ENCODE data around the gene SH3PXD2A.
A peak's percentile ranks its signal among the peaks of the same experiment; 100 is the strongest.

SH3PXD2A gene

DNA sequence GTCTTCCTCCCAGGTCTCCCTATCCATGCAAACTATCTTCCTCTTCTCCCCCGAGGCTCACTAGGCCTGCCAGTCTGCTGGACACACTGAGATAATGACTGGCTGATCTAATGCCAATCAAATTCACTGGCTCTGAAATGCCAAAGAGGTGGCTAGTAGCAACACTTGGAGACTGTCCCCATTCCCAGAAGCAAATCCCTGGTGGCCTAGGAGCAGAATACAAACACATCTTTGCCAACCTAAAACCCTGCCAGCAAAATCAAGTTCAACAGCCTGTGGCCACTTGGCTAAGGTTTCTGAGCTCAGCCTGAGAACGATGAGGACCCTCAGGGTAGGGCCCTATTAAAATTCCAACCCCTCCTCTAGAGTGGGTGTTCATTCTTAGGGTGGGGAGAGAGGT is 46.6 kb downstream of the SH3PXD2A start:
- DNase-seq: peak; percentile 47

GRCh38 chr10:103807996-103808395 is 47.4 kb downstream of the SH3PXD2A start:
- no peak for DNase-seq

GRCh38 chr10:103806395-103807187 is 48.8 kb downstream of the SH3PXD2A start:
- DNase-seq: no peak

- no peak for DNase-seq
Measured at GRCh38 chr10:103805781-103806180, 49.6 kb downstream of the SH3PXD2A start.

- DNase-seq: no peak
Measured at GRCh38 chr10:103804871-103805270, 50.5 kb downstream of the SH3PXD2A start.

DNA sequence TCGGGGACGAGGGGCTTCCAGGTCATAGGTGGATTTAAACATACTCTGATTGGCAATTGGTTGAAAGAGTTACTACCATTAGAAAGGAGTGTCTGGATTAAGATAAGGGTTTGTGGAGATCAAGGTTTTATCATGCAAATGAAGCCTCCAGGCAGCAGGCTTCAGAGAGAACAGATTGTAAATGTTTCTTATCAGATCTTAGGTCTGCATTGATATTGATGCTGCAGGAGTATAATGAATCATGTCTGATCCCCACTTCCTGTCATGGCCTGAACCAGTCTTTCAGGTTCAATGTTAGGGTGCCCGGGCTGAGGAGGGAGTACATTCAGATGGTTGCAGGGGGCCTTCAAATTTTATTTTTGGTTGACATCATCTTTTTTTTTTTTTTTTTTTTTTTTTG is 51.4 kb downstream of the SH3PXD2A start:
- no peak for DNase-seq

GRCh38 chr10:103802637-103803353 is 52.6 kb downstream of the SH3PXD2A start:
- DNase-seq: no peak

DNA sequence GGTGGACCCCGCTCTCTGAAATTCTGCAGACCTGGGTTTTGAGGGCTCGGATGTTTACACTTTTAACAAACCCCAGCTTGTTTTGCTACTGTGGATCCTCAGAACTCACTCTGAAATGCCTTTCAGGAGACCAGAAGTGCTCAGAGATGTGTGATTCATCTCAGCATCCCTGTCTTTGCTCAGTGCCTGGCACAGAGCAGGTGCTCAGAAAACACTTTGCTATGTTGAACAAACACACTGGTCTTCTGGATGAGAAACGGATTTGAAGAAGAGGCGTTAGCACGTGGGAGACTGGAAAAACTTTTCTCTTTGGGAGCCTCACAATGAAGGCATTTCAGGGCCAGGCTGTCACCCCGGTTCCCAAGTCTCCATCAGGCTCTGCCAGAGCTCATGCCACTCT is 53.3 kb downstream of the SH3PXD2A start:
- DNase-seq: no peak

DNA sequence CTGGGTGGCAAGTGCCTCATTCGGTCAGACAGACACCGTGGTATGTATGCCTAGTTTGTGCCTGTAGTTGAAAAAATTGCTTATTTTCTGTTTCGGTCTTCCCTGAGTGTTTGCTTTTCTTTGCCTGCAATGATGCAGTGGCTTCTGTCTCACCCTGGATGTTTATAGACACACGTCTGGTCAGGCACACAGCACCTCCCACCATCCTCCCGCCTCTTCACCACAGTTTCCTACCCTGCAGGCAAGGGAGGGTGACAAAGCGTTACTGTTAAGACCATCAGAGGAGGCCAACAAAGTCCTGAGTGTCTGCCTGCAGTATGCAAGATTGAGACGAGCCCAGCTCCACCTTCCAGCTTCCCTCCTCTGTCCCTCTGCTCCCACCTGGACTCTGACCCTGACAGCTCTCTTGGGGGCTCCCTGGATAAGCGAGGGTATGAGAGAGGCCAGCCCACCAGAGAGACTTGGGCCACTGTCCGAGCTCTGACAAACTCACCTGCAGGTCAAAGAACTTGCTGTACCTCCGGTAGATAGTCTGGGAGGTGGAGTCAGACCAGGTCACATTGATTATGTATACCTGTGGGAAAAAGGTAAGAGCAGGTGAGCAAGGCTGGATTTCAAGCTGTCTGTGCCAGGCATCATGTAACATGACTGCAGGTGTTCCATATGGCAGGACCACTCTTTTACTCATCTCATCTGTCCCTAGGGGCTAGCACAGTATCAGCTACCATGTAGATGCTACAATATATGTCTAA is 54.4 kb downstream of the SH3PXD2A start:
- no peak for DNase-seq

DNA sequence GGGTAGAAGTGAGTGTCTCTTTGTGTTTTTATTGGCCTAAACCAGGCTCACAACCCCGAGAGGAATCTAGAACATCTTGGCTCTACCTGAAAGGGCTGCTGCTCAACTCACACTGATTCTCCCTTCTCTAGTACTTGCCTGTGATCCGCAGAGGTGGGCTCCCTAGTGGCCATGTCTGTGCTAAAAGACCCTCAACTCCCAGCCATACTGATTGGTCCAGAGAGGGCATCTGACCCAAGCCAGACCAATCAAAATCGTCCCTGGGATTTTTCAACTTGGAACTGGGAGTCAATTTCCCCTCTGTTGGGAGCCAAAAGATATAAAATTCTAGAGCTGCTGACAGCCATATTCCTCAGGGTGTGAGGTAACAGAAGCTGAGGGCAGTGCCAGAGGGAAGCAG is 55.3 kb downstream of the SH3PXD2A start:
- no peak for DNase-seq

GRCh38 chr10:103799341-103799740 is 56.0 kb downstream of the SH3PXD2A start:
- DNase-seq: no peak

GRCh38 chr10:103798511-103798910 is 56.9 kb downstream of the SH3PXD2A start:
- no peak for DNase-seq

DNA sequence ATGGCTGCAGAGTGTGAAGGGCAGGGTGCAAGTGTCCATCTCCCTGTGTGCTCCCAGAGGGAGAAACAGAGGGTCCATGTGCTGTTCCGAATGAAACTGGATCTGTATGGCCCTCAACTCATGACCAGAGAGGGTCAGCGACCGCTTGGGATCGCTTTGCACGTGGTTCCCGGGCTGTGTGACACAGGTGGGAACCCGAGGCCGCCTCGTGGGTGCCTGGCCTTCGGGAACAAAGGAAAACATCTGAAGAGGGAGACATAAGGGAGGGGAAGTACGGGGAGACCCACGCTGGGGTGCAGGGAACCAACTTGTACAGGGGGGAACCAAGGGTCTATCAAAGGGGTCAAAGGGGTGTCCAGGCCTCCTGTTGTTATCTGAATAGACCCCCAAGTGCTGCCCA is 57.5 kb downstream of the SH3PXD2A start:
- DNase-seq: no peak

- DNase-seq: no peak
Measured at GRCh38 chr10:103795634-103796270, 59.6 kb downstream of the SH3PXD2A start.

- DNase-seq: no peak
Measured at GRCh38 chr10:103794996-103795395, 60.4 kb downstream of the SH3PXD2A start.

DNA sequence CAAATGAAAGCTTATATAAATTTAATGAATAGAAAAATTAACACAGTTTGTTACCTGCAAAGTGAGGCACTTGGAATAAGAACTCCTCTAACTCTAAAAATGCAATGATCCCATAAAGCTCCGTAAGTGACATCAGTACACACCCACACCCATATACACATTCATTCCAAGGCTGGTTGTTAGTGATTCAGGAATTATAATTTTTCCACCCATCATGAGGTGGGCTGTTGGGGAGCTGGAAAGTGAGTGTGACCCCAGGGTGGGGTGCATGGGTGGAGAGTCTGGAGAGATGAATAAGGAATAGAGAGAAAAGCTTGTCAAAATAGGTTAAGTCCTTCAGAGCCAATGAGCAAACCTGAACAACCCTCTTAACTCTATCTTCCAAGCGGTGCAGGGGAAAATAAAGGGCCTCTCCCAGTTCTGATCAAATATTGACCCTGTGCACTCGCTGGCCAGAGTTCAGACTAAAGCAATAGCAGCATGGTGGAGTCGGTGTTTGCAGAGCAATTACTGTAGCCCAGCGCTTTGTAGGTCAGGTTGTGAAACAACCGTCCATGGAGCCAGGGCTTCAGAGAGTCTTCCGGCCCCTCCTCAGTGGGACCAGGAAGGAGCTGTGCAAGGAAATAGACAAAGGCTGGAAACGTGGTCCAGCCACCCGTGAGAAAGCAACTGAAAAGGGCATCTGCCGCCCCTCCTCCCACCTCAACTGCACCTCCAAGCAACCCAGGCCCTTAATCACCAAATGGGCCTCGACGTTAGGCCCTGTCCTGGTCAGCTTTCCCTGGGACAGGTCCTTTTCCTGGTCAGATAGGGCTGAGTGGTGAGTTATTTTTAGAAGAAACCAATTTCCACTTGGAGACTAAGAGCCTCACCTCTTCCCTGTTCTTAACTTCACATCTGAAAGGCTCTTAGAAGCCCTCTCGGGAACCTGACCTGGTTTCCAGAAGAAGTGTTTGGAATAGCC is 61.2 kb downstream of the SH3PXD2A start:
- no peak for DNase-seq

DNA sequence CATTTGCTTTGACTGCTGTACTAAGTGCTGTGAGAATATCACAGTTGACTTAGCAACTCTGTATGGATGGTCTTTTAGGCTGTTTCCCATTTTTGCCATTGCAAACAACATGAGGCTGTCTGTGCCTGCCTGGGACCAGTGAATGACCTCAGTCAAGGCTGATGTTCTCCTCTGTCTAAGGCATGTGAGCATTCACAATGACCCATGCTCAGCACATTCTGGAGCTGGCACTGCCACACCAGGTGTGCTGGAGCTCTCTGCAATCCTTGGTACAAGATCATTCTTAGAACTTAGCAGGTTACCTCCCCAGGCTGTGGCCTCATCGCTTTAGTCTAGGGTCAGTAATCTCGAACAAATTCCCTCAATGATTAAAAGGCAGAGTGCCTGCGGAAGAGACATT is 61.9 kb downstream of the SH3PXD2A start:
- no peak for DNase-seq

DNA sequence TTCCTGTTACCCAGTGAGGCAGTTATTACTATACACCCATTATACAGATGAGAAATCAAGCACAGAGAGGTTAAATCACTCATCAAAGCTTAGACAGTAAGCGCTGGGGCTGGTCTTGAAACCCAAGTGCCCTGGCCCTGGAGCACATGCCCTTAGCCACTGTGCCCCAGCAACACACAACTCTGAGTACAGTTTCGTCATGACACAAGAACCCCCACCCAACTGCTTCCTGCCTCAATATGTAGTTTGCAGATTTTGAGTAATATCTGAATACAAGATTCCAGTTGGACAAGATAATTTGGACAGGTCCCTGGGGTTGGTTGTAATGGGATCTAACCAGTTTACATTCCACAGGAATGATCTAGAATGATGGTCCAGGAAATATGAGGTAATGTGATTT is 62.8 kb downstream of the SH3PXD2A start:
- no peak for DNase-seq

DNA sequence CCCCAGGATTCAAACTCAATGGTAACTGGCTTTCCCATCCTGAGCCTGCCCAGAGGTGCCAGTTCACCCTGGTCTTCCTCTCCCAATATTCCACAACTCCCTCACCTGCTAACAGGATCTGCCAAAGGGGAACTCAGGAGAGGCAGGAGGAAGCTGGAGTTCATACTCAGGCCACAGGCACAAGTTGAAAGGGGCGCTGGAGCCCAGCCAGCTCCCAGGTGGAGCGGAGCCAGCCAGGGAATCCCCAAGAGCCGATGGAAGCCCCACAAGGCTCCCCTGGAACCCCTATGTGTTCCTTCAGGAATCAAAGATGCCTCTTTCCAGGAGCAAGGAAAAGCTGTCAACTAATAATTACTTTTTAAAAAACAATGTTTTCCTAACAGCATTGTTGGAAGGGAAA is 63.5 kb downstream of the SH3PXD2A start:
- no peak for DNase-seq

- no peak for DNase-seq
Measured at GRCh38 chr10:103791291-103791690, 64.1 kb downstream of the SH3PXD2A start.

DNA sequence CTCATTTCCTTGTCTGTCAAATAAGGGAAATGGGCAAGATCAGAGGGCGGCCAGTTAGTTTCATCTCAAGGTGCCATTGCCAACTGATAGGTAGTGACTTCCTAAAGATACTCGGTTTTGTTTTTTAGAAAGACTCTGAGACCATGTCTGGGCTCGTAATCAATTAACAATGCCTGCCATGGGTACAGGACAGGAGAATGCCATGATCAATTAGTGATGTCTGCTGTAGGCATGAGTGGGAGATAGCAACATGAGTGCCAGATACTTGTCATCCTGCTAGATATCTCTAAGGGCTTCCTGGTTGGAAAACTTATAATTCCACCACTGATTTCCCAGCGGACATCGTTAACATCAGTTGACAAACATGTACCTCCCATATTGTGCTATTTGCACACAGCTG is 64.8 kb downstream of the SH3PXD2A start:
- no peak for DNase-seq

GRCh38 chr10:103789771-103790201 is 65.6 kb downstream of the SH3PXD2A start:
- no peak for DNase-seq
